Measurements from ENCODE around the gene FAM83D.

Gene FAM83D

GRCh38 chr20:38985060-38985459, 58.8 kb downstream of the FAM83D start:
- ChIA-PET CTCF (interaction anchor here (0.9 to 4.8 kb wide), 7 partner anchors 11 to 234 kb away, joined by 3 to 32 read pairs (median 6); partner anchors contain the start of gene DHX35), POLR2A (no interaction called here)
- no peak for TF ChIP-seq CTCF (IDR thresholded peaks at IDR 0.05; ENCODE audit: control extremely low read depth, extremely low read depth, low read depth, missing control alignments)
- DNase-seq (ENCODE audit: extremely low spot score), result no peak

GRCh38 chr20:38985603-38986170, 59.5 kb downstream of the FAM83D start:
- peak; percentile 19 for DNase-seq (ENCODE audit: extremely low spot score)
- ChIA-PET CTCF (interaction anchor here (0.9 to 4.8 kb wide), 8 partner anchors 11 to 235 kb away, joined by 3 to 32 read pairs (median 7); partner anchors contain the start of genes DHX35 and FAM83D), POLR2A (interaction anchor here (0.5 kb wide), 1 partner anchor 26 kb away, joined by 5 read pairs; no protein-coding TSS in a partner anchor)
- no peak for TF ChIP-seq CTCF (IDR thresholded peaks at IDR 0.05; ENCODE audit: control extremely low read depth, extremely low read depth, low read depth, missing control alignments)

GRCh38 chr20:38986663-38987062, 60.4 kb downstream of the FAM83D start:
- ChIA-PET CTCF (interaction anchor here (1.0 to 4.4 kb wide), 6 partner anchors 10 to 60 kb away, joined by 3 to 32 read pairs (median 6); partner anchors contain the start of genes DHX35 and FAM83D), POLR2A (no interaction called here)
- no peak for TF ChIP-seq CTCF (IDR thresholded peaks at IDR 0.05; ENCODE audit: control extremely low read depth, extremely low read depth, low read depth, missing control alignments)
- DNase-seq (ENCODE audit: extremely low spot score), result peak; percentile 12

GRCh38 chr20:38987777-38988176, 61.6 kb downstream of the FAM83D start:
- POLR2A ChIA-PET, result interaction anchor here (1.4 kb wide), 1 partner anchor 10 kb away, joined by 4 read pairs; no protein-coding TSS in a partner anchor
- CTCF ChIA-PET, result interaction anchor here (0.7 to 2.2 kb wide), 11 partner anchors 10 to 61 kb away, joined by 3 to 12 read pairs (median 3); partner anchors contain the start of genes DHX35 and FAM83D
- no peak for TF ChIP-seq CTCF (IDR thresholded peaks at IDR 0.05; ENCODE audit: control extremely low read depth, extremely low read depth, low read depth, missing control alignments)
- peak; percentile 64 for DNase-seq (ENCODE audit: extremely low spot score)

- ChIA-PET POLR2A (no interaction called here), CTCF (interaction anchor here (1.2 to 2.8 kb wide), 5 partner anchors 9 to 65 kb away, joined by 3 to 10 read pairs (median 4); partner anchors contain the start of gene FAM83D)
- no peak for DNase-seq (ENCODE audit: extremely low spot score)
- no peak for TF ChIP-seq CTCF (IDR thresholded peaks at IDR 0.05; ENCODE audit: control extremely low read depth, extremely low read depth, low read depth, missing control alignments)
Measured at GRCh38 chr20:38990728-38991127, 64.5 kb downstream of the FAM83D start.

GRCh38 chr20:38991814-38992704, 65.8 kb downstream of the FAM83D start:
- no peak for DNase-seq (ENCODE audit: extremely low spot score)
- ChIA-PET POLR2A (no interaction called here), CTCF (interaction anchor here (1.1 to 2.8 kb wide), 5 partner anchors 8 to 66 kb away, joined by 3 to 10 read pairs (median 4); partner anchors contain the start of gene FAM83D)
- no peak for TF ChIP-seq CTCF (IDR thresholded peaks at IDR 0.05; ENCODE audit: control extremely low read depth, extremely low read depth, low read depth, missing control alignments)

Data from GM10248 (cell line).